ENCODE measurements around the gene SIGLEC9.

The SIGLEC9 gene

DNA sequence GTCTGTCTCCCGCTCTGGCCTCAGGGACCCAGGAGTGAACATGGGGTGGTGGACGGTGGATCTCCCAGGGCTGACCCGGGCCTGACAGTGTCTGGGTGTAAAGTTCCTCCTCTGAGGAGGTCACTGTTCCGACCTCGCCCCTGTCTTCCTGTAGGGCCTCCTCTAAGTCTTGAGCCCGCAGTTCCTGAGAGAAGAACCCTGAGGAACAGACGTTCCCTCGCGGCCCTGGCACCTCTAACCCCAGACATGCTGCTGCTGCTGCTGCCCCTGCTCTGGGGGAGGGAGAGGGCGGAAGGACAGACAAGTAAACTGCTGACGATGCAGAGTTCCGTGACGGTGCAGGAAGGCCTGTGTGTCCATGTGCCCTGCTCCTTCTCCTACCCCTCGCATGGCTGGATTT lies at the start of gene SIGLEC9:
Gene SIGLEC9 (plus strand): TSS at position 178 of the 400 bp plus-strand sequence. CDS start 69 bp downstream, at position 247.
- no peak for DNase-seq

DNA sequence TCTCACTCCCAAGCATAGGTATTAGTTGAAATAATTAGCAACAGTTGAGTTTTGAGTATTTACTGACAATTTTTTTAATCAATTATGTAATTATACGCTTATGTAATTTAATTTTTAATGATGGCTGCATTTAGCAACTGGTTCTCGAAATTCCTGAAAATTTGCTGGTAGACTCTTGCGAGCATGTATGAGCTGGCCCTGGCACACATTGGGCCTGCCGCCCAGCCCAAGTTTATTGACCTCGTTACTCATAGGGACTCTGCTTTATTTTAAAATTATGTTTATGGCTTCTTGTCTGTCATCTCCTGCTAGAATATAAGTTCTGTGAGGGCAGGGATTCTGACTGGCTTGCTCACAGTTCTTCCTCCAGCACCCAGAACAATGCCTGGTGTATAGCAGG lies 48.7 kb upstream of the SIGLEC9 start:
- DNase-seq = no peak

DNA sequence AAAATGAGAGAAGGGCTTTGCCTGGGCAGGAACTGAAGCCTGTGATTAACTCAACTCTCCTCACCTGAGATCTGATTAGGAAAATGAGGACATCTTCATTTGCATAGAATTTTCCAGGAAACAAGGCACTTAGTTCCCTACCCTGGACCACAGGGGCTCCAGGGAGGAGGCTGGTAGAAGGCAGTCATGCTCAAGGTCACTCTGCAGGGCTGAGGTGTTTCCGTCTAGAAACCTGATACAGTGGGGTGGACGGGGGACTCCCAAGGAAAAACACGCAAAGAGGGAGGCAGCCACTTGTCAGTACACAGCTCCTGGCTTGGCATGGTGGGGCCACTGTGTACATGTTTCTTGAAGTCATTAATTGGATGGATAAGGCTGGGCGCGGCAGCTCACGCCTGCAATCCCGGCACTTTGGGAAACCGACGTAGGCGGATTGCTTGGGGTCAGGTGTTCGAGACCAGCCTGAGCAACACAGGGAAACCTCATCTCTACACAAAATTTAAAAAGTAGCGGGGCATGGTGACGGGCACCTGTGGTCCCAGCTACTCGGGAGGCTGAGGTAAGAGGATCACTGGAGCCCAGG lies 48.0 kb upstream of the SIGLEC9 start:
- no peak for DNase-seq

DNA sequence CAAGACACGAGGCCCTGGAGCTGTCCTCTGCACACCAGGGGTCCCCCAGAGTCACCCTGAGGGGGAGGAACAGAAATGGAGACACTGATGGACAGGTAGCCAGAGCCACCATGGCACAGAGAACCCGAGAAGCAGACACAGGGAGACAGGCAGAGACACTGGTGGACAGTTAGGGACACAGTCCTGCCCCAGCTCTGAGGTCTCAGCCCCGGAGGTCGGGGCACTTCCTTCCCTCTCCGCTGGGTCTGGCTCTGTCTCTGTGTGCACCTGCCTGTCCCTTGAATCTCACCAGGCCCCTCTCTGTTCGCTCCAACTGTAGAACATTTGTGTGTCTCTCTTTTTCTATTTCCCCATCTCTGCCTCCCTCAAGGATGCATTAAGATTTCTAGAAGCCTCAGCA lies 46.6 kb upstream of the SIGLEC9 start:
- no peak for DNase-seq

DNA sequence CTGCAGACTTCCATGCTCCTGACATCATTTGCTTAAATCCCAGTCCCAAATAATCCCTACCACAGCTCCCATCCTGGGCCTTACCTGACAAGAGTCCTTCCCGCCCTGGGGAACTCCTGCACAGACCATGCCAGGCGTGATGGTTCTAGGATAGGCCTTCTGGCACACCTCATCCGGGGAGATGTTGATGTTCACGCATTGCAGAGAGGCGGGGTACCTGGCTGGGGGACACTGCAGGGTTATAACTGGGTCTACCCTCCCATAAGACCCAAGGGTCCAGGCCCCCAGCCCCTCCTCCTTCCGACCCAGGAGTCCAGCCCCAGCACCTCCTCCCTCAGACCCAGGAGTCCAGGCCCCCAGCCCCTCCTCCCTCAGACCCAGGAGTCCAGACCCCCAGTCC lies 46.0 kb upstream of the SIGLEC9 start:
- no peak for DNase-seq

DNA sequence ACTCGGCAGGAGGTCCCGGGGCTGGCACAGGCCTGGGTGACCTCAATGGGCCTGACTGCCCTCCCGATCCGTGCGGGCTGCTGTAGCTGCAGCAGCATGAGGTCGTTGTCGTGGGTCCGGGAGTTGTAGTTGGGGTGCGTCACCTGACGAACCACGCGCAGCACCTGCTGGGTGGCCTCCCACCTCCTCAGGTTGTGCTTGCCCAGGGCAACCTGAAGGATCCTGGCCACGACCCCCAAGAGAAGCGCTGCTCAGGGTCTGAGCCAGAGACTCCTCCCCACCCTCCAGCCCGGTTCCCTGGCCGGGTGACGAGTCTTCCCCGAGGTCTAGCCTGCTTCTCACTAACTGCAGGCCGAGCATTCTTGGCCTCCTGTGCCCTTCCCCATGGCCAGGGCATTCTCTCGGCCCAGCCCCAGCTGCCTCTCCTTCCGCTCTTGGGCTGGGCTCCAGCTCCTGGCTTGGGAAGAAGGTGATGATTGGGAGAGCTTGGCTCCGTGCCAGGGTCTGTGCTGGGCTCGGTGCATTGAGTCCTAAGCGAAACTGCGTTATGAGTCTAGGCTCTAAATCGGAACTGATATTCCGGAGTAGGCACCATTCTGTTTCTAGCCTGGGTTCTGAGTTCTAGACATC lies 45.1 kb upstream of the SIGLEC9 start:
- DNase-seq = no peak

DNA sequence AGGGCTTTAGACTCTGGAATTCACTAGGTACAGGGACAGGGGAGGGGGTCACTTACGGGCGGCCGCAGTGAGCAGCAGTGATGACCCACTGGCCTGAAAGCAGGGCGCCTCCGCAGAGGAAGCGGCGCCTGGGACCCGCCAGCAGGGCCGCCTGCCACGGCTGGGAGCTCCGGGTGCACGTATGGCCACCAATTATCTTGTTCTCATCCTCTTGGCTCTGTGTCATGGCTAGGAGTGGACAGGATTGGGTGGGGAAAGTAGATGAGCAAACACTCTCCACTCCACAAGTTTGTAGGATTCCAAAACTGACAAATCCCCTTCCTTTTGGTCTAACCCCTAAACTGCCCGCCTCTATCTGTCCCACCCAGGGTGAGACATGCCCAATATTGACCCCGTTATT lies 43.2 kb upstream of the SIGLEC9 start:
- DNase-seq = no peak

DNA sequence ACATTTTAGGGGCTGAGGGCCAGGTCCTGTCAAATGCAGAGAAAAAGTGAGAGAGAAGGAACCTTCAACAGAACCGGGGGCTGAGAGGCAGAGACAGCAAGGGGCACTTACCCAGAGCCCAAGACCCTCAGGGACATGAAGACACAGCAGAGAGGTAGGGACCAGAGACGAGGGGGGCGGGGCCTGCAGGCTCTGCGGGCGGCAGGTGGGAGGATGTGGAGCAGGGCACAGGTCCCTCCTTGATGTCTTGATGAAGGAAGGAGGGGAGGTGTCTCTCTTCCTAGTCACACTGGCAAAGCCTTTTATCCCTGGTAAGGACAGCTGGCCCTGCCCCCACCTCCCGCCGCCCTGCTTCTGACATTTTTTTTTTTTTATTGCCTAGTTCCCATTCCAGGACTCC lies 42.1 kb upstream of the SIGLEC9 start, which contains the start of gene KLK14:
Gene KLK14 (minus strand): TSS at position 277 of the 400 bp plus-strand sequence. CDS start 273 bp downstream, at position 4.
- no peak for DNase-seq

DNA sequence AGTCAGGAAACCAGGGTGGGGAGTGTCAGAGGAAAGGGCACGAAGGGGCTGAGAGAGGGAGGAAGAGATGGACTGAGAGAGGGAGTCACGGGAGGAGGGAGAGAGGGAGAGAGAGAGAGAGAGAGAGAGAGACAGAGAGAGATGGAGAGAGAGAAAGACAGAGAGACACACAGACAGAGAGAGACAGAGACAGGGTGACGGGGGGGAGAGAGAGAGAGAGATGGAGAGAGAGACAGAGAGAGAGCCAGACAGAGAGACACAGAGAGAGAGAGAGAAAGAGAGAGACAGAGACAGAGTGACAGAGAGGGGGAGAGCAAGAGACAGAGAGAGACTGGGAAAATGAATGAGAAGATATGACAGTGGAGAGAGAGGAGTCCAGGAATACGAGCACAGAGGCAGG lies 41.5 kb upstream of the SIGLEC9 start:
- no peak for DNase-seq

DNA sequence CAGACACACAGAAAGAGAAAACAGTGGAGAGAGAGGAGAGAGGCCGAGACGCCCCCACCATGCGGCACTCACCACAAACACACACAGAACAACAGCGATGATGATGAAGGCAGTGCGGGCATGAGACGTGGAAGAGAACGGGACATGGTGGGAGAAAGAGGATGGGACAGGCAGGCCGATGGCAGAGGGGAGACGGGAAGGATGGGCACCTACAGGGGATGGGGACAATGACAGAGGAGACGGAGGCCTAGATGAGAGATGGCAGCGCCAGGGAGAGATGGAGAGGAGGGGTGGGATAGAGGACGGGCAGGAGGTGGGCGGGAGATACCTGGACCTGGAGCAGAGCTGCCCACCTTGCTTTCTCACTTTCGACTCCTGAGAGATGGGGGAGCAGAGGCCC lies 40.9 kb upstream of the SIGLEC9 start:
- DNase-seq = no peak

DNA sequence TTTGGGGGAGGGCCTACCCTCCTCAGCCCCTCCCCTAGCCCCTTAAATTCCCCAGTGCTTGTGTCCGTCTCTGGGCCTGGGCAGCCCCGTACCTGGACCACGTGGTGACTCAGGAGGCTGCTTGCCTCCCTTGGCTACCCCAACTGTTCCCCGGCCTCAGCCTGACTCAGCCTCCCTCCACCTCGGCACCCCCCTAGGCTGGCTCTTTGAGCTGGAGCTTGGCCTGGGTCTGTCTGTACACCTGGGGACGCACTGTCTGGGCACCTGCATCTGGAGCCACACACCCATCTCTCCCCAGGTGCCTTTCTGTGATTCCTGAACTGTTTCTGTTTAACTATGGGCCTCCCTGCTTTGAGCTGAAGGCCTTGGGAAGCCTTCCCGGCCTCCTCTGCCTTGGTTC lies 40.2 kb upstream of the SIGLEC9 start:
- DNase-seq = no peak

DNA sequence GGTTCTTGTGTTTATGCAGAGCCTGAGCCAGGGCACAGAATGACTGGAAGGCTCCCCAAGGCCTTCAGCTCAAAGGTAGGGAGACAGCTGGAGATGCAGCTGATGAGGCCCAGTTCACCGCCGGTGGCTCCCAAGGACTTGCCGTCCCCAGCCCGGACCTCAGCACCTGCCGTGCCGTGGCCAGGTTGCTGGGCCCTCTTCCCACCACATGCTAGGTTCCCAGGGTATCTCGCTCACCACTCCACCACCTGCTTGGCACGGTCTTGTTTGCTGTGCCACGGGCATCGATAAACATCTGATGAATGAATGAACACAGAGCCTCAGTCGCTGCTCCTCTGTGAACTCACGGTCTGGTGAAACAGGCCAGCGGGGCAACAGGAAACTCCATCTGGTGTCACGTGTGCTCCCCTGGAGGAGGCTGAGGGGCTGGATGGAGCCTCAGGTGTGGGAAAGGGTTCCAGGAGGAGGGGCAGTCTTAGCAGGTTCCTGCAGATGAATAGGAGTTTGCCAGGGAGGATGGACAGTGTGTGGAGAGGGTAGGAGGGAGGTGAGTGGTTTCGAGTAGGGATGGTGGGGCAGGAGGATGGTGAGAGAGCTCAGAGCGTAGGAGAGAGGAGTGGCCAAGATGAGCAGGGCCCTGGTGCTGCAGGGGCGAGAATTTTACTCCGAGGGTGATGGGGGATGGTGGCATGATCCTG lies 38.4 kb upstream of the SIGLEC9 start:
- DNase-seq = no peak

DNA sequence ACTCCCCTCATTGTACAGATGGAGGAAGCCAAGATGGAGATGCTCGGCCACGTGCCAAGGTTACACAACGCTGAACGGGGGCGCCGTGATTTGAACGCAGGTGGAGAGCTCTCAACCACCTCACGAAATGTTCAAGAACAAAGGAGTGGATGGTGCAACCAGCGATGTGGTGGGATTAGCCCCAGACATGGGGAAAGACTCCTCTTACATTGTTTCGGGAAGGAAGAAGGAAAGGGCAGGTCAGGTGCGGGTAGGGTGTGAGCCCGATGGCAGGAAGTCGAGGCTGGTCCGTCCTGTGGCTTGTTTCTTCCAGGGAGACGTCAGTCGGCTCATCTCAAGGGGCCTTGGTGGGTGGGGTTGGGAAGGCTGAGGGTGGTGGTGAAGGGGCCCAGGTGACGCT lies 34.9 kb upstream of the SIGLEC9 start:
- no peak for DNase-seq

DNA sequence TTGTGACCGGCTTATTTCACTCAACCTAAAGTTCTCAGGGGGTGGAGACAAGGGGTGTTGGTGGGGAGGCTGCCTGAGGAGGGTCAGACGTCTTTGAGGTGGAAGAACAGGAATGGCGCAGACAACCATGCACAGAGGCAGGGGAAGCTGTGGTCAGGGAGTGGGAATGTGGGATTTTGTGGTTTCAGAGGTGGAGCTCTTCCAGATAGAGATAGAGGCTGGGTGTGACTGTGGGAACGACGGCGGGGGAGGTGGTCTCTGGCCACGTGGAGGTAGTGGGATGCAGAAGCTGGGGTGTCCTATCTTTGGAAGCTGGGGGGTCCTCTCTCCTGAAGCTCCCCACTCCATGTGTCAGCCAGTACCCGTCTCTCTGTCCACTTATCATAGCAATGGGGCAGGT lies 34.2 kb upstream of the SIGLEC9 start:
- DNase-seq = no peak

DNA sequence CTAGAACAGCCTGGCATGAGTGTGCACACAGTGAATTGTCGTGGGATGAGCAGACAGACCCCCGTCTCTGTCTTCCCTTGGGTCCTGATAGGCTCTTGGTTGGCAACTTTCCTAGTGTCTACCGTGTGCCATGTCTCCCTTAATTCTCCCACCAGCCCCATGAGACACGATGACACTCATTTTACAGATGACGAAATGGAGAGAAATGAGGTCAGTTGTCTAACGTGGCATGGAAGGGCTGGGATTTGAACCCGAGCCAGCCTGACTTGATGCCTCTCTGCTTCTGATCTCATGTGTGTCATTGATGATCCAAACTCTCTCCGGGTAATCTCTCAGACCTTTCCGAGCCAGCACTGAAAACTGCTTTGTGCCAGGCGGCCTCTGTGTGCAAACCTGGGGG lies 33.6 kb upstream of the SIGLEC9 start:
- DNase-seq = no peak

DNA sequence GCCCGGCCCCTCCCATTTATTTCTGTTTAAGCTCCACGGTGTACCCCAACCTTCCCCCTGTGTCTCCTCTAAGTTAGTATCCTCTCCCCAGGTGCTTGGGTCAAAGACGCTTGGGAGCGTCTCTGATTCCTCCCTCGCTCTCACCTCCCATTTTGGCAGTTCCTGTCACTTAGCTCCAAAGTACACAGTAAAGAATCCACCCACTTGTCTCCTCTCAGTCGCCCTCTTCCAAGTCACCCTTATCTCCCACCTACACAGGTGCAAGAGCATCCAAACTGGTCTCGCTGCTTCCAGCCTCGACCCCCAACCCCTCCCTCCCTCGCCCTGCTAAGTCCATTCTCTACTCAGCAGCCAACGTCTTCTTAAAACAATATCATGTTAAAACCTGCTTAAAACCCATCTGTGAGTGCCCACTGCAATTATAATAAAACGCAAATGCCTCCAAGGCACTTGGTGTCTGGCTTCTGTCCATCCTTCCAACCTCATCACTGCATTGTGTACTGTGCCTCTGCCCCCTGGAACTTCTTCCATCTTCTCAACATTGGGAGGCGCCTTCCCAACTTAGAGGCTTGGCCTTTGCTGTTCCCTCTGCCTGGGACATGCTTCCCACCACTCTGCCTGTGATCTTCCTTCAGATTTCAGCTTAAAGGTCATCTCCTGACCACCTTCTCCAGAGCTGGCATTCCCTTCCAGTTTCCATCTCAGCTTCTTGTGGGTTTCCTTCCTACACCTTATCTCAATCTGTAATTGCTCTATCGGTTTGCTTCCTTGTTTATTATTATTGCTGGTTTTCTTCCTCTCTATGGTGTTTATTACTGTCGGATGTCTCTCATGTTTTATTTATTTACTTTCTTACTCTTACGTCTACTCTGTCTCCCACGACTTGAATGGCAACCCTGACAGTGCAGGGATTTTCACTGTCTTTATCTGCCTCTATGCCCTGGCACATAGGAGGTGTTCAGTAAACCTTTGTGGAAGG lies 32.5 kb upstream of the SIGLEC9 start:
- DNase-seq = no peak

DNA sequence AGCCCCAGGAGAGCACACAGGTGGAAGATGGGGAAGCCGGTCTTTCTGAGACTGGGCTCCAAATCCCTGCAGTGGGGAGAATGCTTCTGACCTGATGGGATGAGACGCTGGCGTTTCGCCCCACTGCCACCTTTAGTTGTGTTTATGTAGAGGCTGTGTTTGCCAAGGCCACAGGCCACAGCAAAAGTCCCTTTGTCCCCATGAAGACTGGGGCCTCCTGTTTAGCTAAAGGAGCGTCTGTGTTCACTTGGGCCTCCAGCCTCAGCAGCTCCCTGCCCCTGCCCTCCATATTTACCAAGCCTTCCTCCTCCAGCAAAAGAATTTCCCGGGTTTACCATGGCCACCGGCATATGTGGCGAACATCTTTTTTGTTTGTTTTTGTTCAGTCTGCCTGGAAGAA lies 31.6 kb upstream of the SIGLEC9 start:
- no peak for DNase-seq

DNA sequence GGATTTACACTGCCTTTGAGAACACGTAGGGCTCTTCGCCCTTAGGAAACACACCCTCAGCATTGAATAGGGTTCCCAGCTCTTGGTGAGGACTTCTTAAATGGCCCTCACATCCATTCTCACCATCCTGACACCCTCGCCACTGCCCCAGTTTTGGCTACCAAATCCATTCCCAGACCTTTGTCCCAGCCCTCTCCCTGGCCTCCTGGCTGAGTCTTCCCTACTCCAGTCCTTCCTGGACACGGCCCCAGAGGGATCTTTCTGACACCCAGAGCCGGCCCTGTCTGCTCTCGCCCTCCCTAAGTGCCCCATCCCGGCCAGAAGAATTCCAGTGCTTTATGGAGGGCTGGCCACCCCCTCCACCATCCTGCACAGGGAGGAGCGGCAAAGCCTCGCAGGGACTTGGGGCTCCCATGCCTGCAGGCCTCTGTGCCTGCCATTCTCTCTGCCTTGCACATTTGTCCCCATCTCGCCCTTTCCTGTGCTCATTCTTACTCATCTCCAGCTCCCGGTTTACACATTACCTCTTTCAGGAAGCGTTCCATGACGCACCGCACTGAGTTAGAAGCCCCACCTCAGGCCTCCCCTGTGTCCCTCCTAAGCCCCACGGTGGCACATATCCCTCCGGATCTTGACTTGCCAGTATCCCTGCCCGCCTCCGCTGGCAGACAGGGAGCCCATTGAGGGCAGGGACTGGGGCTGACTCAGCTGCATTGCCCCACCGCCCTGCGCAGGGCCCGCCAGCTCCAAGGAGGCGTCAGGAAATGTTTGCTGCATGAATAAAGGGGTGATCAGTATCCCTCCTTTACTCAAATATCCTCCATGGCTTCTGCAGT lies 31.0 kb upstream of the SIGLEC9 start:
- DNase-seq = no peak

DNA sequence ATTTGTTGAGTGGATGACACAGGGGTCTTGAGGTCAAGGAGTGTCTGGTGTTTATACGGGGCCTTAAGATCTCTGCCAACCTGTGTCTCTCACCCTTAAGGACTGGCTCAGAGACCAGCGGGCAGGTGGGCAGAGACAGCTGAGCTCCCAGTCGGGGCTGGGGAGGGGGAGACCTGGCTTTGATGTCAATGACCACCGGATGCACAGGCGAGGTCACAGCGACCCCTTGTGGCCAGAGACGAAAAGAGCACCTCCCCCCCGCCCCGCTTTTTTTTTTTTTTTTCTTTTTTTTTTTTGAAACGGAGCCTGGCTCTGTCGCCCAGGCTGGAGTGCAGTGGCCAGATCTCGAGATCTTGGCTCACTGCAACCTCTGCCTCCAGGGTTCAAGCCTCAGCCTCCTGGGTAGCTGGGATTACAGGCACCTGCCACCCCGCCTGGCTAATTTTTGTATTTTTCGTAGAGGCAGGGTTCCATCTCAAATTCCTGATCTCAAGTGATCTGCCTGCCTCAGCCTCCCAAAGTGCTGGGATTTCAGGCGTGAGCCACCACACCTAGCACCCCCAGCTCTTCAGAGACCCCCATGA lies 29.9 kb upstream of the SIGLEC9 start:
- DNase-seq = peak; percentile 9

DNA sequence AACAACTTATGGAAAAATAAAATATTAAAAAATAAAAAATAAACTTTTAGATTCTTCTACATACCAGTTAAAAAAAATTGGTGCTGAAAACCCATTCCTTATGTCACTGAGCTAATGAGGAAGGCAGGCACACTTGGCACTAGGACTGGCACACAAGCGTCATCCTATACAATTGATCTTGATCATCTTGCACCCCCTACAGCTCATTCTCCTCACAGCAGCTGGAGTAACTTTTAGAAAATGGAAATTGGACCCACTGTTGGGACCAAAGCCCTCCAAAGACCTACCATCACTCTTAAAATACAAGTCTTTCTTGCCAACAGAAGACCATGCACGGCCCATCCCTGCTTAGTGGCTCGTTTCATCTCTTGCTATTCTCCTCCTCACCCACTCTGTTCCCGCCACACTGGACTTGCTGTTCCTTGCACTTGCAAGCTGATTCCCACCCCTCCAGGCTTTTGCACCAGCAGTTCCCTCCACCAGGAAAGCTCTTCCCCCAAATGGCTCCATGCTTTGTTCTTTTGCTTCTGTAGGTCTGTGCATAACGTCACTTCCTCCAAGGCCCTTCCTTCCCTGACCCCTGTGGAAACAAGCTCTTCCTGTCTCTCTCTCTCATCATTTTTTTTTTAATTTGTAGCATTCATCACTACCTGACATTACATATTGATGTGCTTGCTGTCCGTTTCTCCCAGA lies 28.1 kb upstream of the SIGLEC9 start:
- DNase-seq = no peak

DNA sequence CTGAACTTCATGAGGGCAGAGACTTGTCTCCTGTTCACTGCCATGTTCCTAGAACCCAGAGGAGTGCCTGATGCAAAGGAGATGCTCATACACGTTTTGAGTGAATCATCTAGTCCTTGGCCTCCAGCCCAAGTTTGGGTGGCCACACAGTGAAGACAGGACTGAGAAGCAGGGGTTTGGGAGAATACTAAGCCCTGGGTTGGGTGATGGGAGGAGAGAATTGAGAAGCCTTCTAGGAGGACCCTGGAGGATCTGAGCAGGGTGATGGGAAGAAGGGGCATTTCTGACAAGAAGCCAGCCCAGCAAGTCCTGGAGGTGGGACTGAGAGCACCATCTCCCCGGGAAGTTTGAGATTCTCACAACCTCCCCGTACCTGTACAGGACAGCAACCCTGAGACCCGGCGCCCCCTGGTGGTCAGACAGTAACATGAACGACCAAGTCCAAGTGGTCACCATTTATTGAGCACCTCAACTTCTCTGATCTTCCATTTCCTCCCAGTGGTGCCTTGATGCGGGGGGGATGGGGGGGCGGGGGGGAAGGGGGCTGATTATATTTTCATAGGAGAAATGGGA lies 27.5 kb upstream of the SIGLEC9 start:
- DNase-seq = peak; percentile 63

Measured in EL (cell line).